Activated naive CD4-positive, alpha-beta T cell (primary cell): ENCODE measurements around the gene TBC1D32.
"Not testable (repeated sequence)": the region's sequence is repeated elsewhere in the genome, so short reads cannot be mapped to it uniquely, and the experiment has no call there.

ENCODE experiments used
- DNase-seq, 4 experiments: peaks; one replicate each; lab custom pipeline; 2025; lab: John Stamatoyannopoulos, UW

Gene TBC1D32

DNA sequence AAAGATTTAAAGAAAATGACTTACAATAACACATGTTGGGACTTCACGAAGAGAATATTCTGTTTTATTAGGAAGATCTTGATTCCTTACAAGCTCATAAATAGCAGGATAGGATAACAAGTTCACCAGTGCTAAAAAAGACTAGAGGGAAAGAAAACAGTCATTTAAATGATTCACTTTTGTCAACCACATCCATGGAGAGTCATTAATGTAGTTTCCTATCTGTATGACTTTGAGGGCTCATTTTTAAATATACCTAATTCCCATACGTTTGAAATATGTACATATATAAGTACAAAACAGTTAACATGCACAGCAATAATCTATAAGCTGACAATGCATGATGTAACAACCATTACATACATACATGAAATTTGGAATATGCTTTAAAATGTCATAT, 111.1 kb downstream of the TBC1D32 start:
- no peak for DNase-seq

- no peak for DNase-seq
Measured at GRCh38 chr6:121222656-121223055, 111.6 kb downstream of the TBC1D32 start.

GRCh38 chr6:121216928-121217327, 117.4 kb downstream of the TBC1D32 start:
- DNase-seq: no peak

GRCh38 chr6:121213341-121213740, 120.9 kb downstream of the TBC1D32 start:
- not testable (repeated sequence) for DNase-seq

DNA sequence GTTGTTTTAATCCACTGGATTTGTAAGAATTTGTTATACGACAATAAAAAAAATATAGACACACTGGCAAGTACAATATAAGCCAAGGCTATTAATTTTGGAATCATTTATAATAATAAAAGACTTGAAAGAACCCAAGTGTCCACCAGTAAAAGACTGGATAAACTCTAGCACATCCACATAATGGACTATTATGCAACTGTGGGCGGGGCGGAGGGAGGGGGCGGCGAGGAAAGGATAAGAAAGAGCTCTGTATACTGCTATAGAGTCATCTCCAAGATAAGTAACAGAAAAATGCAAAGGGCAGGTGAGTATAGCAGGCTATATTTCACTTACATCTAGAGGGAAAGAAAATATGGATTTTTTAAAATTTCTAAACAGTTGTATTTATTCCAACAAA, 123.3 kb downstream of the TBC1D32 start:
- no peak for DNase-seq

DNA sequence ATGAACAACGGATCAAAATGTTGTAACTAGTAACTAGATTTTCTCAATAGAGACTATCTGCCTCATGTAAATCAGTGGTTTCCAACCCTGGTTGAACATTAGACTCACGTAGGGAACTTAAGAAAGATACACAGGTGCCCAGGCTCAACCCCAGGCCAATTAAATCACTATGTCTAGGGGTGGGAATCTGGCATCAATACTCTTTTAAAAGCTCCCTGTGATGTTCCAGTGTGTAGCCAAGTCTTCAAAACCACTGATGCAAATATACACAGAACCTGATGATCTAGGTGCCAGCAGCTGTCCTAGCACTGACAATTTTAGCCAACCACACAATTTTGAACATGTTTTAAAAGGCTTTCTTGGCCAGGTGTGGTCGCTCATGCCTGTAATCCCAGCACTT, 128.7 kb downstream of the TBC1D32 start:
- no peak for DNase-seq

- no peak for DNase-seq
Measured at GRCh38 chr6:121201105-121201504, 133.2 kb downstream of the TBC1D32 start.

- DNase-seq: not testable (repeated sequence)
Measured at GRCh38 chr6:121196042-121196441, 138.2 kb downstream of the TBC1D32 start.

GRCh38 chr6:121190122-121190521, 144.2 kb downstream of the TBC1D32 start:
- DNase-seq: no peak

GRCh38 chr6:121188356-121188755, 145.9 kb downstream of the TBC1D32 start:
- DNase-seq: no peak

- no peak for DNase-seq
Measured at GRCh38 chr6:121187833-121188200, 146.5 kb downstream of the TBC1D32 start.

DNA sequence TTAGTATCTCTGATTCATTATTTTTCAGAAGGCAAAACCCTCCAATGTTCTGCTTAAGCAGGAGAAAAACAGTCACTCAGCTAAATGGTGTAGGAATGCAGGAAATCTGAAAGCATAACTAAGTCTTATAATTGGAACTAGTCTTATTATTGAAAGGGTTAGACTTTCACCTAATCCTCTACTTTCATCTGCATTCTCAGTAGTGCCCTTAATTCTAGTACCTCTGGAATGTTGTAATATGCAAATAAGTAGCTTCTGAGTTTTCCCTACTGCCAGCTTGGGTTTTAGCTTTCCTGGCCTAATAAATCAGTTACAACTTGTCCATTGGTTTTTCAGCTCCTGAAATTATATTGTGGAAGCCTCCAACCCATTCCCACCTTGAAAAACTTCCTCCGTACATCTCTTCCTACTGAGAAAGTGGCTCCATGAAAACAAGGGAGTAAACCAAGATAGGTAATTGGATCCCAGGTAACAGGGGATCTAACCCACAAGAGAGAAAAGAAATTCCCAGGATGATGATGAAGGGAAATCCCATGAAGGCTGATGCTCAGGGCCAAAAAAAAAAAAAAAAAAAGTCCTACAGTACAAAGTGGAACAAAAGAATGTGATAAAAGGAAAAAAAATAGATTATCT, 147.0 kb downstream of the TBC1D32 start:
- no peak for DNase-seq

DNA sequence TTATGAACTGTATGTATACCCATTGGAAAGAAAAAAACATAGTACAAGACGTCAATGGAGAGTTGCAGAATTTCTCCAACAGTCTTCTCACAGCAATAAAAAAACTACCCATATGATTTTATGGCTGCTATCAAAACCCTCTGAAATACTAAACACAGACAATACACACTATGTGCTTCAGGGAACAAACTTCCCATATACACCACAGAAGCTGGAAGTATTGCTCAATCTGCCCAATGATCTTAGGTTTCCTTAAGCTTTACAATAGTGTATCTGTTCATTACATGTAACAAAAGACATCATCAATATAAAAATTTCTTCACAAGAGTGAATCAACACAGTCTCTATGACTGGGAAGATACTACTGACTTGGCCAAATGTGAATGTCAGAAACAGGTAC, 150.5 kb downstream of the TBC1D32 start:
- DNase-seq: no peak

DNA sequence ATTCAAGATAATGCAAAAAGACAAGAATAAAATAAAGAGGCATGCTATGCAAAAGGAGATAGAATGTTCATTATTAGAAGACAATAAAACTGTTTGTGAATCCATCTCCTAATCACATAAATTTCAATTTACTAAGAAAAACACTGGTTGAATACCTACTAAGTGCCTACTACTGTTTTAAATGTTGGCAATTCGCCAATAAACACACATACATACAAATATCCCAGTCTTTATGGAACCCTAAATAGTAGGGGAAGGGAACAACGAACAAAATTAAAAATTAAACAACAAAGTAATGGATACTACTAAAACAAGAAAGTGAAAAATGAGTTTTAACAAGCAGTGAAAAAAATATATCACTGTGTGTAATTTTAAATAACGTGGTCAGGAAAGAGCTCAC, 158.5 kb downstream of the TBC1D32 start:
- no peak for DNase-seq

GRCh38 chr6:121172451-121172850, 161.8 kb downstream of the TBC1D32 start:
- not testable (repeated sequence) for DNase-seq

GRCh38 chr6:121171879-121172278, 162.4 kb downstream of the TBC1D32 start:
- no peak for DNase-seq

DNA sequence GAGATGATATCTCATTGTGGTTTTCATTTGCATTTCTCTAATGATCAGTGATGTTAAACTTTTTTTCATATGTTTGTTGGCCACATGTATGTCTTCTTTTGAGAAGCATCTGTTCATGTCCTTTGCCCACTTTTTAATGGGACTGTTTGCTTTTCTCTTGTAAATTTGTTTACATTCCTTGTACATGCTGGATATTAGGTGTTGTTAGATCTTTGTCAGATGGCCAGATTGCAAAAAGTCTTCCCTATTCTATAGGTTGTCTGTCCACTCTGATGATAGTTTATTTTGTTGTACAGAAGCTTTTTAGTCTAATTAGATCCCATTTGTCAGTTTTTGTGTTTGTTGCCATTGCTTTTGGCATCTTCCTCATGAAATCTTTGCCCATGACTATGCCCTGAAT, 172.4 kb downstream of the TBC1D32 start:
- DNase-seq: no peak

GRCh38 chr6:121160276-121160675, 174.0 kb downstream of the TBC1D32 start:
- no peak for DNase-seq

GRCh38 chr6:121158891-121159290, 175.4 kb downstream of the TBC1D32 start:
- DNase-seq: no peak

DNA sequence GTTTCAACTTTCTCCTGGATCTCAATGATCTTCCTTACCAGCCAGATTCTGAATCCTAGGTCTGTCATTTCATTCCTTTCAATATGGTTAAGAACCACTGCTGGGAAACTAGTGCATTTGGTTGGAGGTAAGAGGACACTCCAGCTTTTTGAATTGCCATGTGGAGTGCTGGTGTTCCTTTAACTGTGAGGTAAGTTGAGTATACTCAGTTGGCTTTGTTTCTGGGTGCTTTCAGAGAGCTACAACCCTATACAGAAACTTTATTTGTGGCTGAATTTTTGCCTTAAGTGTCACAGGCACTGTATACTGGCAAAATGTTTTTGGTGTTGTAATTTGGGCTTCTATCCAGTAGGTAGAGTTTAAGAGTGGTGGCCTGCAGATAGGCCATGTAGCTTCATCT, 175.8 kb downstream of the TBC1D32 start:
- no peak for DNase-seq

GRCh38 chr6:121157906-121158305, 176.4 kb downstream of the TBC1D32 start:
- no peak for DNase-seq

DNA sequence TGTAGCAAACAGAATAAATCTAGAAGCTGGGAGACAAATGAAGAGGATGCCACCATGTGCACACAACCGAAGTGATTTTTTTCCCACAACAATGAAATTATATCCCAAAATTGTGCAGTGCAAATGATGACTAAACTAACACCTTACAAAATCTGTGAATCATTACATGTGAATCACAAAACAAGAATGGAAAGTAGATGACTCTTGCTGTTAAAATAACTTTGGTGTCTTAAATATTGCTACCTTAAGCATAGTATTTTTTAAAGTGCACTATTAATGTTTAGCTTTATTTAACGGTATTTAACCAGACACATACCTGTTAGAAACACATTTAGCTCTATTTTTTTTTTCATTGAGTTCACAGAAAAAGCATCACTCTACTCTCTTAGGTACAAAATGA, 190.8 kb downstream of the TBC1D32 start:
- DNase-seq: no peak

- DNase-seq: no peak
Measured at GRCh38 chr6:121142093-121142492, 192.2 kb downstream of the TBC1D32 start.

- no peak for DNase-seq
Measured at GRCh38 chr6:121135425-121135824, 198.9 kb downstream of the TBC1D32 start.

GRCh38 chr6:121134922-121135321, 199.4 kb downstream of the TBC1D32 start:
- no peak for DNase-seq
